NCI-H2107 treated with DMSO at 0.1 percent for 48 hours (cell line): Measurements from ENCODE around the gene ATP1A3.

ENCODE experiments used
- DNase-seq: peaks from one replicate; lab custom pipeline; 2025; ENCODE audit not compliant: unreplicated experiment; lab: John Stamatoyannopoulos, UW

The ATP1A3 gene

DNA sequence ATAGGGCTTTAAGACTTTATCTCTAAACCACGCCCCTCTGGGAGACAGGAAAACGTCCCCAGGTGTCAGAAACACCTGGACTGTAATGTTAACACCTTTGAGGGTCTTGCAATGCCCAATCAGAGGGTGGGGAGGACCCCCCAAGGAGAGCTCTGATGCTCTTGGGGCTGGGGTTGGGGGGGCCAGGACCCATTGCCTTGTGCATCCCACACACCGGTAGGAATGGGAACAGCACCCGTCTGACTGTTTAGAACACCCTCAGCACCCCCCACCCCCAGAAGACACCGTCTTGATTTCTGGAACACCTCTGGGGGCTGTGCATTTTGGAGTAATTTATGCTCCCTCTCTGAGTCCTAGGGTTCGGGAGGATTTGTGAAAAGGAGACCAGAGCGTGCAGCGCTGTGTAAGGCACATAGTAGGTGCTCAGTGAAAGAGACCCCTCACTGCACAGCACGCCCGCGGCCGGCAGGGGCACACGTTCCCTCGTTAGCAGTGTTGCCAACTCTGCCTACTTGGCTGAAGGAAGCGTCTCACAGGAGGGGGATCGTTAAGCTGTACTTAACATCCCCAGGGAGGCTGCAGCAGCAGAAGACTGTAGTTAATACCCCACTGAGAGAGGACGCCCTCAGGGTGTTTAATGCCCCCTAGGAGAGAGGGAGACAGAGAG, 63.0 kb downstream of the ATP1A3 start:
- no peak for DNase-seq

DNA sequence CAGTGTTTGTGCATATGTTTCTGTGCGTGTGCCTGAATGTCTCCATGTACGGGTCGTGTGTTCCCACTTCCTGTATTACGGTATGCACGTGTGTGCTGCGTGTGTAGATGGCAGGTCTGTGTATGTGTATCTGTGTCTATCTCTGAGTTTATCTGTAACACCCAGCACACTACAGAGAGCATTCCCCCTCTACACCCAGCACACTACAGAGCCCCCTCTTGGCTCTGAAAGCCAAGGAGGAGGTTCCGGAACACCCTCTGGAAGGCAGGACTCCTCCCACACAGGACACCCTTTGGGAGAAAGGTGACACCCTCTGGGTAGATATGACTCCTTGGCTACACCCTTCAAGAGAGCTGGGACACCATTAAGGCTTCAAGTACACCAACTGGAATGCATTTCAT, 63.7 kb downstream of the ATP1A3 start:
- DNase-seq = no peak

DNA sequence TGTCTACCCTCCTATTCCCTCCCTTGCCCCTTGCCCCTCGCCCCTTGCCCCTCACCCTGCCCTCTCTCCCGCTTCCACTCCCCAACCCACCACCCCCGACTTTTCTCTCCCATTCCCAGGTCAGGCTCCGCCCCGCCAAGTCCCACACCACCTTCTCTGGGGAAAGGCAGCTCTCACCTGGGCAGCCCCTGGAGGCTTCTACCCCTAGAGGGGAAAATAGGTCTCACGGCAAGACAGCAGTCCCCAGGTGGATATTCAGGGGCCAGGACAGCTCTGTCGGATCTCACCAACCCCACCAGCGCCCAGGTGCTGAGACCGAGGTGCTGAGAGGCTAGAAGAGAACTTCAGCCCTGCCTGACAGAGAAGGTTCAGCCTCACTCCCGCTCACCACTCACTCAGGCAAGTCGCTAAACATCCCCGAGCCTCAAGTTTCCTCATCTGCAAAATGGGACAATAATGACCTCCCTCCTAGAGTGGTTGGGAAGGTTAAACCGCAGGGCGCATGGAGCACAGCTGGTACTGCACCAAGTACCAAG, 64.4 kb downstream of the ATP1A3 start:
- no peak for DNase-seq

DNA sequence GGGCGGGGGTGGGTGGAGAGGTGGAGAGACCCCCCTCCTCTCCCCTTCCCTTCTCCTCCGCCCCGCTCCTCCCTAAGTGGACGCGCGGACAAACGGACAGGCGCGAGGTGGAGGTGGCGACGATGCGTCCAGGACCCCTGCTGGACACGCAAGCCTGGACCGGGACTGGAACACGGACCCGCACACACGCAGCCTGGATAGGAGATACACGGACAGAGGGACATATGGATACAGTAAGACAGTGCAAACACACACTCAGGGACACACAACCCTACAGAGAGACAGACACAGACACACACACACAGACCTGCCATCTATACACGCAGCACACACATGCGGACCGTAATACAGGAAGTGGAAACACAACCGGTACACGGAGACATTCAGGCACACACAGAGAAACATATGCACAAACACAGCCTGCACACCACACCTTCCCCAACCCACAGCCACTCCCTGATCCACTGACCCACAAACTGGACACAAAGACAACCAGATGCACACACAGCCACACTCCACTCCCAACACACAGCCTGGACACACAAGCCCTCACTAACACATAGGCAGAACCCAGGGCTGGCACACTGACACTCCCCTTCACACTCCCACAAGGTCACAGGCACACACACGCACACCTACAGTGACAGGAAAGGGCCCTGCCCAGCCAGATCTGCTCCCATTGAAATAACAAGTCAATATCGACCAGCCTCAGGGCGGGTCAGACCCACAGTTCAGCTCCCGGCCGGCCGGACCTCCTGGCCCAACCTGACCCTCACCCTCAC, 65.1 kb downstream of the ATP1A3 start:
- no peak for DNase-seq

DNA sequence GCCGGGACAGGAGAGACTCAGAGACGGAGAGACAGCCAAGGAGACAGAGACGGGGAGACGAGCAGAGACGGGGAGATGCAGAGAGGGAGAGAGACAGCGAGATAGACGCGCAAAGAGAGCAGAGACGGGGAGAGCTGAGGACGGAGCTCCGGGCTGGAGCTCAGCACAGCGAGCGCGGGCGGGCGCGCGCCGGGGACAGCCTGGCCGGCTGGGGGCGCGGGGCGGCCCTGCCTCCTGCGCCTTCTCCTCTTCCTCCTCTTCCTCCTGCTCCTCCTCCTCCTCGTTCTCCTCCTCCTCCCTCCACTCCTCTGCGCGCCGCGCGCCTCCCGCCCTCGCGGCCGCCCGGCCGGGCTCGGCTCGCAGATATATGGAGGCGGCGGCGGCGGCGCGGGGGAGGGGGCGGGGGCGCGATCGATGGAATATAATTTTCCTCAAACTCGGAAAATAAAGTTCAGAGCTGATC, 65.8 kb downstream of the ATP1A3 start, which contains the start of gene ERFL:
Gene ERFL (minus strand): TSS at position 229 of the 463 bp plus-strand sequence. CDS start 15,530 bp downstream, outside the sequence.
- DNase-seq = no peak

DNA sequence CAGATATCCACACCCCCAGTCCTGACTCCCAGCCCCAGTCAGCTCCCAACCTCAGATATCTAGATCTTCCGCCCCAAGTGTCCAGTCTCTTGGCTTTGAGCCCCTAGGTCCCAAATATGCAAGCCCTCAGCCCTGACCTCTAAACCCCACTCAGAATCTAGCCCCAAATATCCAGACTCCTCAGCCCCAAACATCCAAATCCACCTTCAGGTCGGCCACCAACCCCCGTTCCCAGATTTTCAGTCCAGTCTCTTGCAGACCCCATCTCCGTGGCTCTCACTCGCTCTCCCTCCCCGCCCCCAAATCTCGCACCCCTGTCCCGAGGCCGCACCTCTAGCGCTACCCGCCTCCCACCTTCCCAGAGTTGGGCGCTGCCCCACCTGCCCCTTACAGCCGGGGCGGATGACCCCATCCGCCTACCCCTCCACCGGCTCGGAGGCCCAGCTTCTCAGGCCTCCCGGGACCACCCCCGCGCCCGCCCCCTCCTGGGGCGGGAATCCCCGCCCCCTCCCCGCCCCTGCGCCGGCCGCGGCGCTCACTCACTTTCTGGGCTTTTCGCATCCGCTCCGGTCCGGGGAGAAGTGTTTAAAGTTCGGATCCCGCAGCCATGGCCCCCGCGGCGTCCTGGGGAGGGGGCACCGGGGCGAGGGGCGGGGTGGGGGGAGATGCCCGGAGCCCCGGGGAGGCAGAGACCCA, 66.4 kb downstream of the ATP1A3 start:
- no peak for DNase-seq

DNA sequence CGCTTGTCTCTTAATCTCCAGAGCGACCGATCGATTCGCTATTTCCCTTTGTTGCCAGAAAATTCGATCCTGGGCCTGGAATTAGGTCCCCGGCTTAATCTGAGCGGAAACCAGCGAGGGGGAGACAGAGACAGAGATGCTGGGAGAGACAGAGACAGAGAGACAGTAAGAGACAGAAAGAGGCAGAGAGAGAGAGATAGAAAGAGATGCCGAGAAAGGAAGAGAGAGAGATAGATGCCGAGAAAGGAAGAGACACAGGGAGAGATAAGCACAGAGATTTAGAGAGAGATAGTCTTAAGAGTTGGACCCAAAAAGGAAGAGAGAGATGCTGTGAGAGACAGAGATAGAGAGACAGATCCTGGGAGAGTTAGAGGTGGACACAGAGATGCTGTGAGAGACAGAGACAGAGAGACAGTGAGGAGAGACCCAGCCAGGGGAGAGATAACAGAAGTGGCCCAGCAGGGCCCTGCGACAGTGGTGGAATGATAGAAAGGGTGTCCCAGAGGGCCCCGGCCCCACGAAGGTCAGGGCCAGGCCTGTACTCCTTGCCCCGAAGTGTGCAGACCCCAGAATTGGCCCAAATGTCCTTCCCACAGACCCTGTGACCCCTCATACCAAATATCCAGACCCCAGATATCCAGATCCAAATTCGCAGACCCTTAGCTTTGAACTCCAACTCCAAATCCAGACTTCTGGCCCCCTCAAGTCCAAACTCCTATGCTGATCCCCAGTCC, 67.1 kb downstream of the ATP1A3 start:
- DNase-seq = no peak

DNA sequence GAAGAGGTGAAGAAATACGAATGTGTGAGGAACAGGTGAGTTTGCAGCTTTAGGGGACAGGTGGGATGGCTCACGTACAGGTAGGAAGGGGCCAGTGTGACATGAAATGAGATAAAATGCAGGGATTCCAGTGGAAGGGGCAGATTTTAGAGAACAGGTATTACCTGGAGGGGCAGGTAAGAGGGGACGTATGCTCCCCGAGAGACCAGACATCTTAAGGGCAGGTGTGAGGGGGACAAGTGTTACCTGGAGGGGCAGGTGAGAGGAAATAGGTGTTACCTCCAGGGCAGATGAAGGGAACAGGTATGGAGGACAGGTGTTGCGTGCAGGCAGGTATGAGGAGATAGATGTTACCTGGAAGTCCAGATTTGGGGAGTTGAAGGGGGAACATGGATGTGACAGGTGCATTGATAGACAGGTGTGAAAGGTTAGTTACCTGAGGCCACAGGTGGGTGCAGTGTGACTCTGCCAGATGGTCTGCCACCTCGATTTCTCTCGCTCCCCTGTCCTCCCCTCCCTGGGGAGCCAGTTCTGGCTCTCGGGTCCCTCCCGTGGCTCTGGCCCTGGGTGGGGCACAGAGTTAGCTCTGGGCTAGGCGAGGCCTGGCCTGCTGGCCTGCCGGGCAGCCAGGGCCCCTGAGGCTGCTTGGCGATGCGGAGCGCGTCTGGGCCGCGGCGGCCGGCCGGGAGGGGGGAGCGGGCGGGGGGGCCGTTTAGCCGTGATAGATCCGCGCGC, 67.8 kb downstream of the ATP1A3 start:
- DNase-seq = no peak

DNA sequence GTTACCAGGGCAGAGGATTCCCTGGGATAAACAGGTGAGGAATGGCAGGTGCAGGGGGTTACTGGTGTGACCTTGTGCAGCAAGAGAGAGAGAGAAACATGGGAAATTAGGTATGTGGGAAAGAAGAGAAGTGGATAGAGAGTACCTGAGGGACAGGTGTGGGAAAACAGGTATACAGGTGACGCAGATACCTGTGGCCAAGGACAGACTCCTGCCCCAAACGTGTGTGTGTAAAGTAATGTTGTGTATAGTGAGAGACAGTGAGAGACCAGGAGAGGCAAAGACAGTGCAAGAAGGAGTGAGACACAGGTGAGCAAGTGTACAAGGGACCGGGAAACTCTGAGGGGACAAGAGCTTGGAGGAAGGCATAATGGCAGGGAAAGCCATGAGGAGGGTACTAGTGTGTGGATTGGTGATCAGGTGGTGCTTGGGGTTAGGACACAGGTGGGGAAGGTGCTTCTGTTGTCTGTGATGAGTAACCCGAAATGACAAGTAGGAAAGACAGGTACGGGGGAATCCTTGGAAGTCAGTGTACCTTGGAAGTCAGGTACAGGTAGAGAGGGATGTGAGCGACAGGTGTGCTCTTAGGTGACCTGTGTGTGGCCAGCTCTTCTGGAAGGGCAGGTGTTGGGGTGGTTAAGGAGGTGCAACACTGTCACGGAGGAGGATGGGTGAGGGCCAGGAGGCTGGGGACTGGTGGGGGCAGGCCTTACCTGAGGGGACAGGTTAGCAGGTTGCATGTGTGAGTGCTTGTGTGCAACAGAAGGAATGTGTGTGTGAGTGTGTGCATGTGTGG, 68.6 kb downstream of the ATP1A3 start:
- DNase-seq = no peak

DNA sequence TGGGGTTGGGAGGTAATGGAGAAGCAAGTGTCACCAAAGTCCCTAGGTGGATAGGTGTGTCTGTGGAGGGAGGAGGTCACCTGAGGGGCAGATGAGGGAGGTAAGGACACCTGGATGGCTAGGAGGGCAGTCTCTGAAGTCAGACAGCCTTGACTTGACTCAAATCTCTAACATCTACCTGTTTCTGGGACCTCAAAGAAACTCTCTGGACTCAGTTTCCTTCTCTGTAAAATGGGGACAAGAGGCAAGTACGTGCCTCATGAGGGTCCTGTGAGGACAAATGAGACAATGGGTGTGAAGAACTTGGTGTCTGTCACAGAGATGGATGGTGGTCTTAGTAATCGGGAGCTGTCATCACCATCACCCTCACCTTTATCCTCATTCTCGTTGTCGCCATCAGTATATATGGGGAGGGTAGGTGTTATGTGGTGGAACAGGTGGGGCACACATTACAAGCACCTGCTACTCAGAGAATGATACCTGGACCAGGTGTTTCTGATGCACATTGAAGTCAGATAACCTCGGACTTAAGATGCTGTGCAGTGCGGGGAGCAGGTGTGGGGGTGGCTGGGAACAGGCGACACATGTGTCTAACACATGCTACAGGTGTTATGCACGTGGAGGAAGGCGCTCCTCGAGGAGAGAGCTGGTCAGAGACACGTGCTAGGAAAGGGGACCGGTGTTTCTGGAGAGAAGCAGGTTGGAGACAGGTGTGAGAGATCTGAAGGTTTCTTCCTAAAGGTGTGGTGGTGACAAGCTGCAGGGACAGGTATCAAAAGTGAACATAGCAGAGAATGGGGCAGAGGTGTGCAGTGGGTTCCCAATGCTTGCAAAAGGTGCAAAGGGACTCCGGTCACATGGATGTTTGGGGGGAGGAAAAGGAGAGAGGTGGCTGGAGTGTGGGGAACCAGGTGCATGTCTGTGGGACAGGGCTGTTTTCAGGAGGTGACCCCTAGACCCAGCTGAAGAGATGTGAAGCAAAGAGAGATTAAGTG, 69.6 kb downstream of the ATP1A3 start:
- DNase-seq = no peak

DNA sequence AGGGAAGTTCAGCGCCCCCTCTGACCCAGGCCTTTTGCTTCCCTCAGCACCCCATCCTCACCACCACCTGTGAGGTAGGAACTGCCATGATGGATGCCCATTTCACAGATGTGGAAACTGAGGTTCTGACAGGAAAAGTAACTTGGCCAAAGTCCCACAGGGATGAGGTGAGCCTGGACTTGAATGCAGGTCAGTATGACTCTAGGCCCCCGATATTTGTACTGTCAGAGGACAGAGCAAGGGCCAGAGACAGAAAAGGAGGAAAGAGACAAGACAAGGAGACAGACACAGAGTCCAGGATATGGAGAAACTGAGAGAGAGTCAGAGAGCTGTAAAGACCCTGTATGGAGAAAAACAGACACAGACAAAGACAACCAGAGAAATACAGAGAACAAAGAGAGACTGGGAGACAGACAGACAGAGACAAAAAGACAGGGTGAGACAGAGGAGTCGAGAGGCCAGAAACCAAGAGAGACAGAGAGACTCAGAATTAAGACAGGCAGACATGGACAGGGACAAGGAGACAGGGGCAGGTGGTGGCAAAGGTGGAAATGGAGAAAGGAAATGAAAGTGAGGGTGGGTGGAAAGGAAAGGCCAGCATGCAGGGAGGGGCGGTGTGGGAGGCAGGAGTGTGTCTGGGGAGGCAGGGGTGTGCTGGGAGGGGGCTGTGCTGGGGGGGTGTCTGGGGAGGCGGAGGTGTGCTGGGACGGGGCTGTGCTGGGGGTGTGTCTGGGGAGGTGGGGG, 70.8 kb downstream of the ATP1A3 start:
- DNase-seq = no peak

DNA sequence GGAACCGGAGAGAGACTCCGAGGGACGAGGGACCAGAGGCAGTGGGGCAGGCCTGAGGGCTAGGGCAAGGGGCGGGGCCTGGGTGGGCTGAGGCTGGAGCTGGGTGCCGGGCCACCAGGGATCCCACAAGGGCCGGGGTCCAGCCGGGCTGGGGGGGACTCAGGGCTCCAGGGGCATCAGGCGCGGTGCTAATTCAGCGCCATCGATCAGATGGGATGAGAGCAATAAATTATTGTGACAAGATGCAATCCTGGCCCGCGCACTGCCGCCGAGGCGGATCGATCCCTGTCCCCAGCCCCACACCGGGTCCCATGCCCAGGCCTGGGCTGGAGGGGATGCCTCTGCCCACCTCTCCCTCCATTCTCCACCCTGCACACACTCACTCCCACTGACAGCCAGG, 71.4 kb downstream of the ATP1A3 start:
- no peak for DNase-seq

DNA sequence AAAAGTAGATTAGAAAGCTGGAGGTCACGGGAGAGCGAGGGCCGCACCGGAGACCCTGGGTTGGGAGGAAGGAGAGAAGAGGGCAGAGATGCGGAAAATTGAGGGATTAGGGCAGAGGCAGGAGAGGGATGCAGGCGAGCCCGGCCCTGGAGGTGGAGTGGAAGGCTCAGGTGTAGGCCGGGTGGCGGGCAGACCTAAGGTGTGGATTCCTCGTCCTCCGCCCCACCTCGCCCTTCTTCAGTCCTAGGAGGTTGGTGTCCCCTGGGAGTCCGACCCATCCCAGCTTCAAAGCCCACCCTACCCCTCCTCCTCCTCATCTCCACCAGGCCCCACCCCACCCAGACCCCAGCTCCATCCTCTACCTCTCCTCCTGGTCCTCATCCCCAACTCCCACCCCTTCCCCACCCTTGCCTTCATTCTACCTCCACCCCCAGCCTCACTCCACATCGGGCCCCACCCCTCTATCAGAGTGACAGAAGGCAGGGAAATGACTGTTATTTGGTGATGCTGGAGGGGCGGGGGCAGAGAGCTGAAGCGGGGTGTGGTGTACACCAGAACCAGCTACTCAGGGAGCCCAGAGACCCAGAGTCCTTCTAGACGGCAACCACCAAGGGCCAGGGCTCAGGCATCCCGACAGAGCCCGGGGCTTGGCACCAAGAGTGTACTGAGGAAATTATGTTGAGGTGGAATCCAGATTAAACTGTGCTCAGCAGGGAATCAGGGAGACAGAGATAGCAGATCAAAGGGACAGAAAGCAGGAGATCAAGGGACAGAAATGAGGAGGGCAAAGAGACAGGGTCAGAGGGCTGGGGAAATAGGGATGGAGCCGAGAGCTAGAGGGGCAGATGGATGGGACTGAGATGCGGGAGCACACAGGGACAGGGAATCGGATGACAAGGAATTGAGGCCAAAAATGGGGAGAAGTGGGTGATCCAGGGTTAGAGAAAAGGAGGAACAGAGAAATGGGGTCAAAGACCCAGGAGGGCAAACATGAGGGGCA, 72.2 kb downstream of the ATP1A3 start:
- DNase-seq = no peak

DNA sequence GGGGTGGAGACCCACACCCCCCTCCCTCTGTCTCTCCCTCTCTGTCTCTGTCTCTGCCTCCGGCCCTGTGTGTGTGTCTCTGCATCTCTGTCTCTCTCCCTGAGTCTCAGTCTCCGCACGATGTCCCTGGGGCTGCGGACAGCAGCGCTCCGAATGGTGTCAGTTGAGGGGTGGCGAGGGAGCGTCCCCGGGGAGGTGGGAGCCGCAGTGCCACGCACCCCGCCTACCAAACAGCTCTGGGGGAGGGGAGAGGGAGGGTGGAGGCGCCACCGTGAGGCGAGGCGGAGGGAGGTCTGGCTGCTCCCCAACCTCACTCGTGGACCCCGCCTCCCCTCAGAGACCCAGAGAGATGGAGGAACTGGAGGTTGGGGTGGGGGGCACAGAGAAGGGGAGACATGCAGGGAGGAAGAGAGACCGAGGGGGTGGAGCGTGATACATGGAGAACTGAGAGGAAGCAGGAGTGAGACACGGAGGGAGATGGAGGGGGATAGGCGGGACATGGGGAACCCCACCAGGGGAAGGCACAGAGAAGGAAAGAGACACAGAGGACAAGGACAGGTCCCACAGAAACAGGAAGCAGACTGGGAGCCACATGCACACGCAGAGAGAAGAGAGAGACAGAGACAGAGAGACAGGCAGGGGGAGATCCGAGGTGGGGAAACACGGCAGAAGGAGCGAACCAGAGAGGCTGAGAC, 73.0 kb downstream of the ATP1A3 start:
- no peak for DNase-seq

DNA sequence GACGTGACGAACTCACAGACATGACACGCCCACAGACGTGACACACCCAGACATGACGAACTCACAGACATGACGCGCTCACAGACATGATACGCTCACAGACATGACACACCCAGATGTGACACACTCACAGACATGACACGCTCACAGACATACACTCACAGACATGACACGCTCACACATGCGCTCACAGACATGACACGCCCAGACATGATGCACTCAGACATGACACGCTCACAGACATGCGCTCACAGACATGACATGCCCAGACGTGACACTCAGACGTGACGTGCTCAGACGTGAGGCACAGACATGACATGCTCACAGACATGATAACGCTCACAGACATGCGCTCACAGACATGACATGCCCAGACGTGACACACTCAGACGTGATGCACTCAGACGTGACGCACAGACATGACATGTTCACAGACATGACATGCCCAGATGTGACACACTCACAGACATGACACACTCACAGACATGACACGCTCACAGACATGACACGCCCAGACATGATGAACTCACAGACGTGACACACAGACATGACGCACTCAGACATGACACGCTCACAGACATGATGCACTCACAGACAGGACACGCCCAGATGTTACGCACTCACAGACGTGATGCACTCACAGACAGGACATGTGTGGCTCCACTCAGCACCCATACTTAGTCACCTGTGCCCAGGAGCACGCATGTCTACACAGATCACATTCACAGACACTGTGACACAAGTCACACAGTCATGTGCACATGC, 73.9 kb downstream of the ATP1A3 start:
- DNase-seq = no peak
